Subcutaneous adipose tissue (tissue), 4 donors: ENCODE results near the gene LAMTOR5. TPM values are rescaled to one million over a fixed set of nuclear protein-coding genes. Genes with fewer than 3 reads are reported as not detected.

Source experiments
- total RNA-seq, 4 donors: library from RNA; depleted of rRNA; stranded (reverse); fragments of >200 nt; gene quantifications; one replicate each; pipeline ENCODE4 v1.1.0, GENCODE V29; 2016
- TF ChIP-seq, protein P1 (sequence below): fragments of 450-650 bp; IDR thresholded peaks from one replicate; pipeline ENCODE4 v1.5.1; 2016; ENCODE audit warnings: low read depth, mild to moderate bottlenecking, control low read depth, antibody characterized with exemption, moderate library complexity

LAMTOR5 gene
- total RNA-seq, 4 donors from 2014 or later, result 69.5 to 175 (median 123) TPM

DNA sequence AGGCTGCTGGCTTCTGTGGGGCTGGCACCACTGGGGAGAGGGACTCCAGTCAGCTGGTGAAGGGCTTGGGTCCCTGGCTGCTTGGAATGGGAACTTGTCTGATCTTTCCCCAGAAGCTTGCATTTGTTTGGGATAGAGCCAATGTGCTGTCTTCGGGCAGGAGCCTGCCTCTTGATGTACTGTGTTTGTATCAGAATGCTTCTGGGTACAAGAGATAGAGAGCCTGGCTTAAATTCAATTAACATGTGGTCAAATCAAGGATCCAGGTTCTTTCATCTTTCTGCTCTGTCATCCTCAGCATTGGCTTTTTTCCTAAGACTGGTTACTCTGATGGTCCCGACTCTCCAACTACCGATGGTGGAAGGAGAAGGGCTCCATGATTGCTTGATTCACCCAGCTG lies 27.5 kb upstream of the LAMTOR5 start:
- TF ChIP-seq, protein P1, sequence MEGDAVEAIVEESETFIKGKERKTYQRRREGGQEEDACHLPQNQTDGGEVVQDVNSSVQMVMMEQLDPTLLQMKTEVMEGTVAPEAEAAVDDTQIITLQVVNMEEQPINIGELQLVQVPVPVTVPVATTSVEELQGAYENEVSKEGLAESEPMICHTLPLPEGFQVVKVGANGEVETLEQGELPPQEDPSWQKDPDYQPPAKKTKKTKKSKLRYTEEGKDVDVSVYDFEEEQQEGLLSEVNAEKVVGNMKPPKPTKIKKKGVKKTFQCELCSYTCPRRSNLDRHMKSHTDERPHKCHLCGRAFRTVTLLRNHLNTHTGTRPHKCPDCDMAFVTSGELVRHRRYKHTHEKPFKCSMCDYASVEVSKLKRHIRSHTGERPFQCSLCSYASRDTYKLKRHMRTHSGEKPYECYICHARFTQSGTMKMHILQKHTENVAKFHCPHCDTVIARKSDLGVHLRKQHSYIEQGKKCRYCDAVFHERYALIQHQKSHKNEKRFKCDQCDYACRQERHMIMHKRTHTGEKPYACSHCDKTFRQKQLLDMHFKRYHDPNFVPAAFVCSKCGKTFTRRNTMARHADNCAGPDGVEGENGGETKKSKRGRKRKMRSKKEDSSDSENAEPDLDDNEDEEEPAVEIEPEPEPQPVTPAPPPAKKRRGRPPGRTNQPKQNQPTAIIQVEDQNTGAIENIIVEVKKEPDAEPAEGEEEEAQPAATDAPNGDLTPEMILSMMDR, result no peak

DNA sequence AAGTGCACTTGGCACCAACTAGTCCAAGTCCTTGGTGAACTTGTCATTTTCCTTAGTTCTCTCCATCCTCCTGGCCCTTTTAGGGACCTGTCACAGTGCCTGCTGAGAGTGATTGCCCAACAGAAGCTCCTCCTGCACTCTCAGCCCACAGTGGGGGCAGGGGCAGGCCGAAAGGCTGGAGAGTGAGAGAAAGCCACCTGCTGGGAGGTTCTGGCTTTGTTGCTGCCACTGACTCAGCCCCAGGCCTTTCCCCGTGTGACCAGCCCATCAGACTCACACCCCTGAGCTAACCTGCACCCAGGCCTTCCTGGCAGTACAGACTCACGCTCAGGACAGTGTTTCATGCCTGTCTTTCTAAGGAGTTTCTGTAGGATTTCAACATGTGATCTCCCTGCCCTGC lies 26.3 kb upstream of the LAMTOR5 start:
- TF ChIP-seq, protein P1, result no peak

DNA sequence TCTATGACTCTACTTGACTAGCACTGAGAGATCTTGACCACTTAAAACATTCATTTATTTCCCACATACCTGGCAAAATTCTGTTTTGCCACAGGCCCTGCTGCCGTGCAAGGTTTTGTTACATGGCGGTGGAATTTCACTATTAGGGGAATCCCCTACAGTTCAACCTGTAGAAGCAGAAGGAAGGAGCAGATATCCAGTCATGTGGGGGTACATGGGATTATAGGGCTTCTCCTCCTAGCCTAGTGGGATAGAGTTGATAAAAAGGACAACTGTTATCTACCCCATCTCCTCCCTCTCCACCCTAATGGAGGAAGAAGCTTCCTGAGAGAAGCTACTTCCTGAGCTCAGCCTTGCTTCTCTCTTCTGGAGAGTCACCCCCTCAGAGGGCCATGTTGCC lies 25.7 kb upstream of the LAMTOR5 start:
- TF ChIP-seq, protein P1, result no peak

DNA sequence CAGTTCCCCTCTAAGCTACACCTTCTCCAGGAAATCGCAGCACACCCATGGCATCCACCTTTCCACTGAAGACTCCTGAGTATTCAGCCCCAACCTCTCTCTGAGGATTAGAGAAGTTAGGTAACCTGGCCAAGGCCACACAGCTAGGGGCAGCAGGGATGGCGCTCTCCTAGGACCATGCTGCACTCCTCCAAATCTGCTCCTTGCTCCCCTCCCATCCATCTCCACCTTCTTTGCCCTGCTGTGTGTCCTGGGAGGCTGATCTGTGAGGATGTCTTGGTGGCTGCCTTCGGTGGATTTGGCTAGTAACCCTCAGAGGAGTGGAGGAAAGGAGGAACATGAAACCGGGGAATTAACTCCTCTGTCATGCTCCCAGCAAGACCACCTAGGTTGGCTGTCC lies 23.4 kb upstream of the LAMTOR5 start:
- TF ChIP-seq, protein P1, result no peak

DNA sequence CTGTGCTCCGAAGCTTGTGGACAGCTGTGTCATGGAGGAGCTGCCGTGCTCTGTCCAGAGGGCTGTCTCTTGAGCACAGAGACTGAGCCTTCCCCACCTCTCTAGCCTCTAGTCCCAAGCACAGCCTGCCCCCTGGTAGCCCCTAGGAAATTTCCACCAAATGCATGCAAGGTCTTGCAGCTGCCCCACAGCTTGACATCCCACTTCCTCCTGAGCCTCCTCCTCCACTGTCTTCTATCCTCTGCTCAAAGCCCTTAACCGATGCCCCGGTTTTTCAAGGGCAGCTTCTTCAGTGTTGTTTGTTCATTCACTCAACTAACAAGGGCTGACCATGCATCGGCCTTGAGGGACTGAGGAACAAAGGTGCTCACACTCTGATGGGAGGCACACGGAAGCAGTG lies 22.9 kb upstream of the LAMTOR5 start:
- TF ChIP-seq, protein P1, result no peak

DNA sequence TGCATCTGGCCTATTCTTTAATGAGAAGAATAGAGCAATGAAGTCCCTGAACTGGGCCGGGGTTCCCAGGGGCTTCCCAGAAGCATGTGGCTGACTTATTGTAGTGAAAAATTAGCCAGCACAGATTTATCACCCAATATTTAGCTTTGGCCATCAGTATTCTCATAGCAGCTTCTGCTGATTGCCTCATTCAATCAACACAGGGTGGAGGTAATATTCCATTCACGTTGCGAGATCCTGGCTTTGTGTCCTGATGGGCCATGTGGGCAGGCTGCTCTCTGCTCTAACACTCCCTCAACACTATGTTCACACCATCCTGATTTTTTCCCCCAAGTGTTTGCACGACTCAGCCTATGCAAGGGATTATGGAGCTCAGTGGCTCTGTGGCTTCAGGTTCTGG lies 21.5 kb upstream of the LAMTOR5 start:
- TF ChIP-seq, protein P1, result no peak

DNA sequence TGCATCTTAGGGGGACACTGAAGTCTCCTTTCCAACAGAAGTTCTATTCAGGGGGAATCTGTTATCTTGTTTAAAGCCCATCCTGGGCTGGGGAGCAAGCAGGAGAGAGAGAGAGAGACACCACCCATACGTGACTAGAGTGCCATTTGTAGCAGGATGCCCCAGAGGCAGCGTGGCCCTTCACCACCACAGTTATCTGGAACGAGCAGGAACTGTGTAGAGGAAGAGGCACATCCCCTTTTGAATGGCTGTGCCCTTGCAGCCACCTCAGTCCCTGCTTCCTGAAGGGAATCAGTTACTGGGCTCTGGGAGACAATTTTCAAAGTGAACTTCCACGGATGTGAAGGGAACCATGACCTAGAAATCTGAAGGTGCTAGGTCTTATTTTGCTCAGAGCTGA lies 19.4 kb upstream of the LAMTOR5 start:
- TF ChIP-seq, protein P1, result no peak
